Ovary (tissue), 3 donors: Measurements from ENCODE around the gene APP.

Experiments used
- CTCF ChIP-seq, 3 donors: fragments of 450-650 bp in 2 of 3; fragments of 200-600 bp in 1 of 3; IDR thresholded peaks; one replicate each; pipeline versions ENCODE4 v1.5.1 to v1.8.0; 2016 to 2022; ENCODE audit warnings: antibody characterized with exemption in 3 of 3, mild to moderate bottlenecking in 1 of 3
- EP300 ChIP-seq: sonication (generic); formaldehyde crosslinking; IDR thresholded peaks from one replicate; pipeline ENCODE4 v1.6.1; 2017; ENCODE audit warnings: antibody characterized with exemption
- POLR2A ChIP-seq: fragments of 450-650 bp; IDR thresholded peaks from one replicate; pipeline ENCODE4 v1.6.1; 2017; ENCODE audit warnings: antibody characterized with exemption, mild to moderate bottlenecking, moderate library complexity
- donor health status: DM: no; HTN: no; CAD: no.

GRCh38 chr21:26171258-26172100 lies 909 bp upstream of the APP start:
- TF ChIP-seq CTCF (IDR thresholded peaks at IDR 0.05) (no peak), POLR2A (no peak), EP300 (no peak)
